B cell (primary cell): ENCODE measurements around the gene XRCC1. TPM values are rescaled to one million over a fixed set of nuclear protein-coding genes. Genes with fewer than 3 reads are reported as not detected.

ENCODE experiments used
- ATAC-seq: fragments of 200-7000 bp; cut with Tn5 transposase; one replicate; pipeline ENCODE4 v1.10.0; 2021; ENCODE audit warnings: low read depth, mild to moderate bottlenecking, moderate number of reproducible peaks, moderate library complexity
- CTCF ChIA-PET: fragments of 350-600 bp; sonication (Branson Sonifier 250); formaldehyde crosslinking; loops from one replicate; lab custom pipeline; 2021; ENCODE audit warnings: antibody characterized with exemption, inconsistent platforms; lab: Charles Lee
- POLR2A ChIA-PET: fragments of 350-600 bp; sonication (Branson Sonifier 250); formaldehyde crosslinking; loops from one replicate; lab custom pipeline; 2021; ENCODE audit warnings: antibody characterized with exemption; lab: Charles Lee
- DNase-seq: peaks from one replicate; pipeline ENCODE4 v3.0.0; 2013
- H2AFZ ChIP-seq: 2 replicates; pipeline ENCODE4 v1.6.1; 2012; ENCODE audit warnings: mild to moderate bottlenecking, low read depth, low read length; ENCODE audit not compliant: insufficient read depth, poor library complexity, severe bottlenecking
- H3K27ac ChIP-seq, 2 donors: 1 replicate in 1 of 2; 2 replicates in 1 of 2; pipeline ENCODE4 v1.5.1; 2012 to 2013; ENCODE audit warnings: low read length in 2 of 2, mild to moderate bottlenecking in 2 of 2, moderate library complexity in 1 of 2
- H3K27me3 ChIP-seq, 4 experiments: fragments of 200-600 bp in 1 of 4; sonication (generic) in 1 of 4; replicated peaks in 1 of 4; 1 replicate in 2 of 4; 2 replicates in 2 of 4; pipeline versions ENCODE4 v1.6.1 to v1.7.0; 2013 to 2016; ENCODE audit warnings: low read length in 3 of 4, mild to moderate bottlenecking in 2 of 4, mixed read lengths in 1 of 4, moderate library complexity in 1 of 4; ENCODE audit not compliant: insufficient read depth in 4 of 4, control insufficient read depth in 3 of 4; ENCODE audit errors: control extremely low read depth in 1 of 4
- H3K36me3 ChIP-seq, 2 experiments: replicated peaks in 1 of 2; 1 replicate in 1 of 2; 2 replicates in 1 of 2; pipeline versions ENCODE4 v1.6.1 to v1.7.1; 2013; ENCODE audit warnings: low read length in 1 of 2; ENCODE audit not compliant: insufficient read depth in 2 of 2, control insufficient read depth in 1 of 2; ENCODE audit errors: control extremely low read depth in 1 of 2, extremely low read depth in 1 of 2
- H3K4me1 ChIP-seq, 2 donors: fragments of 200-600 bp in 1 of 2; sonication (generic) in 1 of 2; 1 replicate in 1 of 2; 2 replicates in 1 of 2; pipeline versions ENCODE4 v1.5.1 to v1.6.1; 2013 to 2017; ENCODE audit warnings: low read length in 2 of 2; ENCODE audit not compliant: control insufficient read depth in 2 of 2, insufficient read depth in 2 of 2
- H3K4me2 ChIP-seq: replicated peaks from 2 replicates; pipeline ENCODE3; 2012; ENCODE audit warnings: mild to moderate bottlenecking, low read depth, low read length; ENCODE audit not compliant: poor library complexity, severe bottlenecking
- H3K4me3 ChIP-seq, 5 experiments: fragments of 200-600 bp in 1 of 5; sonication (generic) in 1 of 5; 1 replicate in 3 of 5; 2 replicates in 2 of 5; pipeline versions ENCODE4 v1.5.1 to v1.7.0; 2011 to 2016; ENCODE audit warnings: low read length in 4 of 5, mild to moderate bottlenecking in 4 of 5, low read depth in 2 of 5, control low read depth in 1 of 5, moderate library complexity in 1 of 5; ENCODE audit not compliant: insufficient read depth in 1 of 5; ENCODE audit errors: control extremely low read depth in 1 of 5, extremely low read depth in 1 of 5
- H3K79me2 ChIP-seq: fragments of 200-600 bp; sonication (generic); one replicate; pipeline ENCODE4 v1.6.0; 2016; ENCODE audit warnings: low read length; ENCODE audit not compliant: control insufficient read depth, insufficient read depth
- H3K9ac ChIP-seq: fragments of 200-600 bp; sonication (generic); 2 replicates; pipeline ENCODE4 v1.6.1; 2017; ENCODE audit warnings: mild to moderate bottlenecking, low read length, moderate library complexity
- H3K9me3 ChIP-seq, 3 donors: one replicate each; pipeline versions ENCODE4 v1.6.1 to v1.7.1; 2013; ENCODE audit warnings: low read length in 2 of 3; ENCODE audit not compliant: control insufficient read depth in 2 of 3, insufficient read depth in 1 of 3; ENCODE audit errors: control extremely low read depth in 1 of 3
- H4K20me1 ChIP-seq: 2 replicates; pipeline ENCODE4 v1.6.0; 2012; ENCODE audit warnings: mild to moderate bottlenecking, low read length; ENCODE audit not compliant: insufficient read depth, control insufficient read depth, poor library complexity, severe bottlenecking
- H3K27ac Mint-ChIP-seq: one replicate; pipeline ENCODE4 v1.8.0; 2021; ENCODE audit warnings: mixed read lengths
- H3K27me3 Mint-ChIP-seq: one replicate; pipeline ENCODE4 v1.8.0; 2021; ENCODE audit warnings: mixed read lengths
- H3K4me1 Mint-ChIP-seq: one replicate; pipeline ENCODE4 v1.8.0; 2021; ENCODE audit warnings: mixed read lengths
- H3K4me3 Mint-ChIP-seq: one replicate; pipeline ENCODE4 v1.8.0; 2021; ENCODE audit warnings: mixed read lengths
- H3K9me3 Mint-ChIP-seq: one replicate; pipeline ENCODE4 v1.8.0; 2022; ENCODE audit warnings: mixed read lengths; ENCODE audit not compliant: insufficient read depth
- EZH2 ChIP-seq: IDR thresholded peaks from 2 replicates; pipeline ENCODE4 v1.6.1; 2012; ENCODE audit warnings: borderline replicate concordance, low read depth, mild to moderate bottlenecking, moderate library complexity, low read length; ENCODE audit not compliant: insufficient read depth, poor library complexity, severe bottlenecking
- WGBS: methylation state at CpG from one replicate; pipeline ENCODE4 v1.1.5; 2013; ENCODE audit warnings: missing lambda C conversion rate; ENCODE audit not compliant: insufficient coverage; 5-methylcytosine and 5-hydroxymethylcytosine counted together
- intact Hi-C: fragments of 100-400 bp; cut with micrococcal nuclease; formaldehyde crosslinking; loops from one replicate; pipeline ENCODE4 v1.10.0; 2022
- polyA plus RNA-seq: library from polyadenylated mRNA; depleted of rRNA; stranded (reverse); fragments of >200 nt; gene quantifications from 2 replicates; pipeline ENCODE4 v1.2.3, GENCODE V29; 2012
- total RNA-seq, 2 donors: library from RNA; stranded (reverse); fragments of 120-200 nt in 1 of 2; gene quantifications; 1 replicate in 1 of 2; 2 replicates in 1 of 2; pipeline versions ENCODE4 v1.2.3 to v1.2.4, GENCODE V29; 2013 to 2022
- TF ChIP-seq, protein P1 (sequence below): fragments of 200-600 bp; IDR thresholded peaks from one replicate; pipeline ENCODE4 v1.8.0; 2022; ENCODE audit warnings: antibody characterized with exemption, mild to moderate bottlenecking

Gene XRCC1
- total and polyA plus RNA-seq, 2 donors (not counting 1 experiment from before 2014, with no cell fraction given): 34.6 to 38.2 TPM

DNA sequence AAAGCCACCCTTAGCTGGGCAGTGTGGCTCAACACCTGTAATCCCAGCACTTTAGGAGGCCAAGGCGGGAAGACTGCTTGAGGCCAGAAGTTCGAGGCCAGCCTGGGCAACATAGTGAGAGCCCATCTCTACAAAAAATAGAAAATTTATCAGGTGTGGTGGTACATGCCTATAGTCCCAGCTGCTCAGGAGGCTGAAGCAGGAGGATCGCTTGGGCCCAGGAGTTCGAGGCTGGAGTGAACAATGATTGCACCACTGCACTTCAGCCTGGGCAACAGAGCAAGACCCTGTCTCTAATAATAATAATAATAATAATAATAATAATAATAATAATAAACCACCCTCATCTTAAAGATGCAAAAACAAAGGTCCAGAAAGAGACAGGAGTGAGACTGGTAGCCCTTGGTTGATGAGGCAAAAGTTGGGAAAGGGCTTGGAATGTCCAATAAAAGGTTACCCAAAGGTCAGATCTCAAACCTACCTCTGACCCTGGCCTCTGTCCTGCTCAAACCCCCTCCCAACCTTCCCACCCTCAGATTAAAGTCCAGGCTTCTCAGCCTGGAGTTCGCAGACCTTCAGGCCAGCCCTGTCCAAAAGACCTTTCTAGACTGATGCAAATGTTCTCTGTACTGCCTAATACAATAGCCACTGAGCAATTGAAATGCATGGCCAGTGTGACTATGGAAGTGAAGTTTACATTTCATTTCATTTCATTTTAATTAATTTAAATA lies 33.2 kb downstream of the XRCC1 start:
- Histone ChIP-seq H3K27me3 (no peaks in the 10 kb centered on the region), H3K36me3 (peaks cover 0 to 54% of the 10 kb centered on the region in 2 experiments), H3K4me1 (no peaks in the 10 kb centered on the region), H3K9me3 (peaks cover 0 to 2% (median 0%) of the 10 kb centered on the region in 3 donors), H4K20me1 (no peaks in the 10 kb centered on the region), H3K4me2 (no peak overlapping the region), H3K27ac (no peak overlapping the region), H3K79me2 (no peaks in the 10 kb centered on the region), H3K9ac (no peak overlapping the region), H3K4me3 (no peak overlapping the region), H2AFZ (no peak overlapping the region)
- ChIA-PET CTCF (no interaction called here), POLR2A (no interaction called here)
- Mint-ChIP-seq H3K27me3 (no peaks in the 10 kb centered on the region), H3K27ac (no peak overlapping the region), H3K4me1 (no peaks in the 10 kb centered on the region), H3K9me3 (peaks cover 5% of the 10 kb centered on the region), H3K4me3 (no peak overlapping the region)
- intact Hi-C loops: no loop called here
- 100% methylated on average over 2 of the region's 5 CpGs for WGBS
- TF ChIP-seq, protein P1, sequence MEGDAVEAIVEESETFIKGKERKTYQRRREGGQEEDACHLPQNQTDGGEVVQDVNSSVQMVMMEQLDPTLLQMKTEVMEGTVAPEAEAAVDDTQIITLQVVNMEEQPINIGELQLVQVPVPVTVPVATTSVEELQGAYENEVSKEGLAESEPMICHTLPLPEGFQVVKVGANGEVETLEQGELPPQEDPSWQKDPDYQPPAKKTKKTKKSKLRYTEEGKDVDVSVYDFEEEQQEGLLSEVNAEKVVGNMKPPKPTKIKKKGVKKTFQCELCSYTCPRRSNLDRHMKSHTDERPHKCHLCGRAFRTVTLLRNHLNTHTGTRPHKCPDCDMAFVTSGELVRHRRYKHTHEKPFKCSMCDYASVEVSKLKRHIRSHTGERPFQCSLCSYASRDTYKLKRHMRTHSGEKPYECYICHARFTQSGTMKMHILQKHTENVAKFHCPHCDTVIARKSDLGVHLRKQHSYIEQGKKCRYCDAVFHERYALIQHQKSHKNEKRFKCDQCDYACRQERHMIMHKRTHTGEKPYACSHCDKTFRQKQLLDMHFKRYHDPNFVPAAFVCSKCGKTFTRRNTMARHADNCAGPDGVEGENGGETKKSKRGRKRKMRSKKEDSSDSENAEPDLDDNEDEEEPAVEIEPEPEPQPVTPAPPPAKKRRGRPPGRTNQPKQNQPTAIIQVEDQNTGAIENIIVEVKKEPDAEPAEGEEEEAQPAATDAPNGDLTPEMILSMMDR: no peak
- TF ChIP-seq EZH2: no peak
- ATAC-seq (no peak), DNase-seq (no peak)

DNA sequence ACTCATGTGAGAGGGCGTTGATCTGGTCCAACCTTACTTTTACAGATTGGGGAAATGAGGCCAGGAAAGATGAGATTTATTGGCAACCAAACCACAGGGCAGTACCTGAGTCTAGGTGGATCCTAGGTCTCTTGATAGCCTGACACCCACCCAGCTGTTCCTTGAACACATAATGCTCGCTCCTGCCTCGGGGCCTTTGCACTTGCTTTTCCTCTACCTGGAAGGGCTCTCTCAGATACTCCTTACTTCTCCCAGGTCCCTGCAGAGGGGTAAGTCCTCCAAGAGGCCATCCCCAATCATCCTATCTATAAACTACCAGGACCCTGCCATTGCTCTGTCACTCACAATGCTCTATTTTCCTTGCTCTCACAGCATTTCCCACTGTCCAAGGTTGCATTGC lies 34.9 kb downstream of the XRCC1 start:
- TF ChIP-seq, protein P1: no peak
- no peak for TF ChIP-seq EZH2
- CTCF ChIA-PET: interaction anchor here (1.3 kb wide), 1 partner anchor 15 kb away, joined by 3 read pairs; no protein-coding TSS in a partner anchor
- Histone ChIP-seq H3K27ac (no peak overlapping the region), H3K79me2 (no peaks in the 10 kb centered on the region), H3K4me2 (no peak overlapping the region), H3K36me3 (peaks cover 0 to 46% of the 10 kb centered on the region in 2 experiments), H3K27me3 (no peaks in the 10 kb centered on the region), H2AFZ (no peak overlapping the region), H3K9me3 (peaks cover 0 to 2% (median 0%) of the 10 kb centered on the region in 3 donors), H3K4me1 (no peaks in the 10 kb centered on the region), H3K4me3 (no peak overlapping the region), H3K9ac (no peak overlapping the region), H4K20me1 (no peaks in the 10 kb centered on the region)
- WGBS: 100% methylated on average over 2 of the region's 3 CpGs
- POLR2A ChIA-PET: no interaction called here
- peaks cover 6% of the 10 kb centered on the region for H3K9me3 Mint-ChIP-seq
- H3K4me1 Mint-ChIP-seq: peaks cover 4% of the 10 kb centered on the region
- no peak for DNase-seq
- no peak for ATAC-seq
- H3K27me3 Mint-ChIP-seq: no peaks in the 10 kb centered on the region
- intact Hi-C loops: no loop called here
- no peak overlapping the region for H3K27ac Mint-ChIP-seq
- H3K4me3 Mint-ChIP-seq: no peak overlapping the region
